SK-N-SH (cell line): ENCODE measurements around the gene MYNN. TPM values are rescaled to one million over a fixed set of nuclear protein-coding genes. Genes with fewer than 3 reads are reported as not detected.

Experiments used
- CTCF ChIA-PET: fragments of 300-600, 350-600 bp; formaldehyde crosslinking; extraction: SDS; loops from one replicate; lab custom pipeline; 2021; lab: Yijun Ruan, JAX
- POLR2A ChIA-PET: fragments of 350-600 bp; sonication (Branson Sonifier 250); formaldehyde crosslinking; extraction: SDS; loops from one replicate; lab custom pipeline; 2020; ENCODE audit warnings: antibody characterized with exemption, inconsistent platforms; lab: Yijun Ruan, JAX
- DNase-seq: peaks from one replicate; pipeline ENCODE4 v3.0.0; 2012
- H2AFZ ChIP-seq: fragments of 200-600 bp; sonication (generic); 2 replicates; pipeline ENCODE4 v1.8.1; 2016; ENCODE audit warnings: antibody characterized with exemption, mild to moderate bottlenecking, low read depth
- H3F3A ChIP-seq: fragments of 200-600 bp; sonication (generic); replicated peaks from 2 replicates; pipeline ENCODE3; 2016; ENCODE audit warnings: antibody characterized with exemption, mild to moderate bottlenecking; ENCODE audit not compliant: insufficient read depth
- H3K27ac ChIP-seq, 2 experiments: fragments of 200-500 bp in 1 of 2; fragments of 200-600 bp in 1 of 2; sonication (Bioruptor generic) in 1 of 2; sonication (generic), shearing (Covaris generic) in 1 of 2; 2 replicates each; pipeline versions ENCODE4 v1.5.1 to v1.6.1; 2014 to 2016; ENCODE audit warnings: low read depth in 2 of 2, inconsistent platforms in 1 of 2, low read length in 1 of 2, mild to moderate bottlenecking in 1 of 2, mixed read lengths in 1 of 2
- H3K27me3 ChIP-seq: fragments of 200-600 bp; sonication (generic), shearing (Covaris generic); 2 replicates; pipeline ENCODE4 v1.6.1; 2016; ENCODE audit warnings: mixed run types; ENCODE audit not compliant: insufficient read depth
- H3K36me3 ChIP-seq, 2 experiments: fragments of 200-500 bp in 1 of 2; fragments of 200-600 bp in 1 of 2; sonication (Bioruptor generic) in 1 of 2; sonication (generic) in 1 of 2; replicated peaks in 1 of 2; 2 replicates each; pipeline versions ENCODE3 to v1.5.1; 2014 to 2016; ENCODE audit warnings: low read length in 1 of 2, mild to moderate bottlenecking in 1 of 2; ENCODE audit not compliant: insufficient read depth in 2 of 2, control insufficient read depth in 1 of 2
- H3K4me1 ChIP-seq, 2 experiments: fragments of 200-500 bp in 1 of 2; fragments of 200-600 bp in 1 of 2; sonication (Bioruptor generic) in 1 of 2; sonication (generic), shearing (Covaris generic) in 1 of 2; 2 replicates each; pipeline versions ENCODE4 v1.5.1 to v1.6.1; 2014 to 2016; ENCODE audit warnings: low read depth in 1 of 2, low read length in 1 of 2, mixed run types in 1 of 2; ENCODE audit not compliant: insufficient read depth in 2 of 2, control insufficient read depth in 1 of 2
- H3K4me2 ChIP-seq: fragments of 200-600 bp; sonication (generic), shearing (Covaris generic); 2 replicates; pipeline ENCODE4 v1.6.1; 2017; ENCODE audit warnings: mixed run types
- H3K4me3 ChIP-seq, 2 experiments: fragments of 200-500 bp in 1 of 2; fragments of 200-600 bp in 1 of 2; sonication (Bioruptor generic) in 1 of 2; sonication (generic), shearing (Covaris generic) in 1 of 2; 2 replicates each; pipeline versions ENCODE4 v1.5.1 to v1.8.1; 2014 to 2016; ENCODE audit warnings: low read depth in 2 of 2, inconsistent platforms in 1 of 2, low read length in 1 of 2, mild to moderate bottlenecking in 1 of 2, mixed read lengths in 1 of 2, moderate library complexity in 1 of 2
- H3K79me2 ChIP-seq: fragments of 200-600 bp; sonication (generic); 2 replicates; pipeline ENCODE4 v1.8.1; 2017; ENCODE audit warnings: mild to moderate bottlenecking; ENCODE audit not compliant: insufficient read depth
- H3K9ac ChIP-seq: fragments of 200-600 bp; sonication (generic); 2 replicates; pipeline ENCODE4 v1.6.1; 2017; ENCODE audit warnings: mixed run types
- H3K9me2 ChIP-seq: fragments of 200-600 bp; sonication (generic); 2 replicates; pipeline ENCODE4 v1.6.1; 2017; ENCODE audit warnings: mixed run types
- H3K9me3 ChIP-seq: fragments of 200-600 bp; sonication (generic); 2 replicates; pipeline ENCODE4 v1.6.1; 2017; ENCODE audit warnings: mixed run types, mild to moderate bottlenecking, moderate library complexity
- H4K20me1 ChIP-seq: fragments of 200-600 bp; sonication (generic); 2 replicates; pipeline ENCODE4 v1.6.1; 2017; ENCODE audit warnings: mild to moderate bottlenecking, mixed run types; ENCODE audit not compliant: insufficient read depth
- CHD2 ChIP-seq: fragments of 150-350 bp; IDR thresholded peaks from 2 replicates; pipeline ENCODE4 v1.6.1; 2018; ENCODE audit warnings: low read length; ENCODE audit not compliant: partially characterized antibody
- CTCF ChIP-seq: fragments of 200-600 bp; sonication (generic); IDR thresholded peaks from 2 replicates; pipeline ENCODE4 v1.6.1; 2017; ENCODE audit warnings: antibody characterized with exemption, mild to moderate bottlenecking, moderate library complexity
- ELF1 ChIP-seq: IDR thresholded peaks from 2 replicates; pipeline ENCODE4 v1.4.0; 2012
- EP300 ChIP-seq, 2 experiments: IDR thresholded peaks; 2 replicates each; pipeline versions ENCODE4 v1.4.0 to v1.6.1; 2012; ENCODE audit warnings: borderline replicate concordance in 1 of 2, low read depth in 1 of 2, low read length in 1 of 2
- FOXJ3 ChIP-seq: sonication (generic); formaldehyde crosslinking; IDR thresholded peaks from 2 replicates; pipeline ENCODE4 v1.5.1; 2020; ENCODE audit warnings: mild to moderate bottlenecking, missing genetic modification reagents
- FOXM1 ChIP-seq: IDR thresholded peaks from 2 replicates; pipeline ENCODE4 v1.4.0; 2012; ENCODE audit warnings: low read depth, mild to moderate bottlenecking
- IRF3 ChIP-seq: fragments of 150-350 bp; IDR thresholded peaks from 2 replicates; pipeline ENCODE4 v1.6.1; 2016; ENCODE audit warnings: mild to moderate bottlenecking, low read depth, low read length
- MEF2A ChIP-seq: IDR thresholded peaks from 2 replicates; pipeline ENCODE4 v1.4.0; 2012; ENCODE audit warnings: low read depth, borderline replicate concordance
- POLR2AphosphoS5 ChIP-seq: IDR thresholded peaks from 2 replicates; pipeline ENCODE4 v1.6.1; 2012; ENCODE audit warnings: low read depth, low read length
- RAD21 ChIP-seq: IDR thresholded peaks from 2 replicates; pipeline ENCODE4 v1.6.1; 2012; ENCODE audit warnings: mild to moderate bottlenecking, low read length
- RCOR1 ChIP-seq: fragments of 150-350 bp; IDR thresholded peaks from 2 replicates; pipeline ENCODE4 v1.6.1; 2017; ENCODE audit warnings: antibody characterized with exemption, low read length
- REST ChIP-seq: IDR thresholded peaks from 2 replicates; pipeline ENCODE4 v1.6.1; 2012; ENCODE audit warnings: mild to moderate bottlenecking, low read depth, low read length, moderate library complexity
- RXRA ChIP-seq: IDR thresholded peaks from 2 replicates; pipeline ENCODE4 v1.4.0; 2012; ENCODE audit warnings: low read depth, mild to moderate bottlenecking, borderline replicate concordance
- TAF1 ChIP-seq: IDR thresholded peaks from 2 replicates; pipeline ENCODE4 v1.6.1; 2012; ENCODE audit warnings: low read depth, mild to moderate bottlenecking, low read length, moderate library complexity, borderline replicate concordance
- WGBS: methylation state at CpG from one replicate; pipeline ENCODE4 v1.1.6; 2017; ENCODE audit warnings: low lambda C conversion rate; 5-methylcytosine and 5-hydroxymethylcytosine counted together
- polyA plus RNA-seq, 3 experiments: library from polyadenylated mRNA; depleted of rRNA; stranded (reverse); fragments of >200 nt; gene quantifications; 2 replicates each; pipeline ENCODE4 v1.2.3, GENCODE V29; 2012

MYNN gene
- polyA plus RNA-seq, 1 of the 3 experiments (the other 2 are of a cell fraction), result 9.7 TPM

DNA sequence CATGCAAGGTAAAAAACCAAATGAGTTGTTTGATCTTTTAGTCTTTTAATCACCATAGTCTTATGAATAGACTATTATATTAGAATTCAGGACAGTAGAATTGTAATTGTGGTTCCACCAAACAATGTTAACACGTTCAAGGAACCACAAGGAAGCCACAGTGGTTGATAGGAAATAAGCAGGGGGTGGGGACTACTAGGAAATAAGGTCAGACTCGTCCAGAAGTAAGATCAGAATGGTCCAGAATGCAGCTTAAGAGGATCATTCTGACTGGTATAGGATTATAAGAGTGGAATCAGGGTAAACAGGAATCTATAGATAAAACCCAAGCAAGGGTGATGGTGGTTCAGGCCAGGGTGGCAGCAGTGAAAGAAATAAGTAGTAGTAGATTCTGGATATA is 7.5 kb downstream of the MYNN start:
- H3K9ac ChIP-seq, result no peak overlapping the region
- H3K4me2 ChIP-seq, result no peak overlapping the region
- no peak overlapping the region for H3K27ac ChIP-seq
- no peak for DNase-seq
- H3K4me3 ChIP-seq, result no peak overlapping the region
- H3F3A ChIP-seq, result peaks cover 5% of the 10 kb centered on the region
- 0 out of 2 replicates have a peak, but pooled peaks cover 3% of the 10 kb centered on the region for H4K20me1 ChIP-seq
- TF ChIP-seq FOXJ3 (CRISPR knock-in tag) (no peak), RAD21 (no peak), FOXM1 (no peak), MEF2A (no peak), CTCF (no peak), EP300 (IDR thresholded peaks at IDR 0.05; ENCODE audit: borderline replicate concordance in 1 of 2, low read depth in 1 of 2, low read length in 1 of 2) (no peak)
- TF ChIP-seq, all 33 proteins: peak for 0
- H2AFZ ChIP-seq, result no peak overlapping the region
- ChIA-PET CTCF (no interaction called here), POLR2A (interaction anchor here (0.6 kb wide), 1 partner anchor 11 kb away, joined by 4 read pairs; no protein-coding TSS in a partner anchor)
- no peaks in the 10 kb centered on the region; a peak in 1 of 4 replicates for H3K4me1 ChIP-seq
- peaks cover 86 to 93% of the 10 kb centered on the region in 2 experiments for H3K36me3 ChIP-seq
- H3K9me2 ChIP-seq, result no peaks in the 10 kb centered on the region
- H3K79me2 ChIP-seq, result peaks cover 43% of the 10 kb centered on the region
- H3K9me3 ChIP-seq, result no peaks in the 10 kb centered on the region
- no peaks in the 10 kb centered on the region for H3K27me3 ChIP-seq
- WGBS, result 76% methylated on average over 2 of the region's 2 CpGs

DNA sequence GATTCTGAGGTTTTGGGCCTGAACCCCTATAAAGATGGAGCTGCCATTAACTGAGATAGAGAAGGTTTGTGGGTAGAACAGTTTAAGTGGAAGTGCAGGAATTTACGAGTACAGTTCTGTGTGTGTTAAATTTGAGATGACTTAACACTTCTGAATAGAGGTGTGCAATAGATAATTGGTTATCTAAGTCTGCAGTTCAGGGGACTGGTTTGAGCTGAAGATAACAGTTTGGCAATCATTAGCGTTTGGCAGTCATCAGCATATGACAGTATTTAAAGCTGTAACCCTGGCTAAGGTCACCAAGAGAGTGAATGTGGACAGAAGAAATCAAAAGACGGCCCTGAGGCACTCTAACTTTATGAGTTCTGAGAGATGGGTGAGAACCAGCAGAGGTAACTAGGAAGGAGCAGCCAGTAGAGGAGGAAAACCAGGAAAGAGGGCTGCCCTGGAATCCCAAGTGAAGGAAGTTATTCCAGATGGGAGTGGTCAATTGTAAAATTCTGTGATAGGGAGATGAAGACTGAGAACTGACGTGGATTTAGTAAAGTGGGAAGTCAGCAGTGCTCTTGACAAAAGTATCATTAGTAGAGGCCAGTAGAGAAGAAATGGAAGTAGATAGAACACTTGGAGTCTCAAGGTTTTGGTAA is 8.1 kb downstream of the MYNN start:
- Histone ChIP-seq H3K4me3 (no peak overlapping the region), H3K4me1 (no peaks in the 10 kb centered on the region; a peak in 1 of 4 replicates), H3F3A (peaks cover 6% of the 10 kb centered on the region), H3K27ac (no peak overlapping the region), H3K9me3 (no peaks in the 10 kb centered on the region), H3K79me2 (peaks cover 37% of the 10 kb centered on the region), H3K9me2 (no peaks in the 10 kb centered on the region), H3K4me2 (no peak overlapping the region), H3K36me3 (peaks cover 87 to 93% of the 10 kb centered on the region in 2 experiments), H3K27me3 (no peaks in the 10 kb centered on the region), H4K20me1 (no peaks in the 10 kb centered on the region), H2AFZ (no peak overlapping the region), H3K9ac (no peak overlapping the region)
- POLR2A ChIA-PET, result interaction anchor here (0.6 kb wide), 1 partner anchor 10 kb away, joined by 4 read pairs; no protein-coding TSS in a partner anchor
- CTCF ChIA-PET, result no interaction called here
- no peak for DNase-seq
- WGBS, result 95% methylated on average over 4 of the region's 4 CpGs
- TF ChIP-seq EP300 (IDR thresholded peaks at IDR 0.05; ENCODE audit: borderline replicate concordance in 1 of 2, low read depth in 1 of 2, low read length in 1 of 2) (no peak), RCOR1 (no peak)

DNA sequence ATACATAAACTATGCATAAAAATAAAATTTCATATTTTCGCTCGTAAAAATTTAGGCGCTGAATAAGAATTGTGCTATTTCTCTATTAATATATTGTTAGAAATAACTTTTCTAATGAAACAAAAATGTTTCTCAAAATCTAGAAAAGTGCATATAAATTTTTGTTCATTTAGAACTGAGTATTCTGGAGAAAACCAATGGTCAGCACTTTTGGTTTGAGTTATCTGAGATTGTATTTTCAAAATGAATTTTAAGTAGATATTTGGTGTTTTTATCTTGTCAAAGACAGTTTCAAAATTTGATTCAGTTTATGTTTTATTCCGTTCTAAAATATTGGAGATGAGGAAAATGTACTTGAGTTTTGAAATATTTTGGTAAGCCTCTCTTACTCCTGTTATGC is 13.9 kb downstream of the MYNN start:
- H4K20me1 ChIP-seq, result no peaks in the 10 kb centered on the region
- H2AFZ ChIP-seq, result no peak overlapping the region
- peaks cover 79 to 93% of the 10 kb centered on the region in 2 experiments for H3K36me3 ChIP-seq
- H3K9ac ChIP-seq, result no peak overlapping the region
- DNase-seq, result no peak
- WGBS, result 94% methylated on average over 4 of the region's 4 CpGs
- no peak overlapping the region for H3K27ac ChIP-seq
- H3K4me2 ChIP-seq, result no peak overlapping the region
- no peak overlapping the region for H3K4me3 ChIP-seq
- H3K9me2 ChIP-seq, result no peaks in the 10 kb centered on the region
- H3F3A ChIP-seq, result peaks cover 21% of the 10 kb centered on the region
- peaks cover 0 to 4% of the 10 kb centered on the region in 2 experiments; a peak in 1 of 4 replicates for H3K4me1 ChIP-seq
- H3K27me3 ChIP-seq, result no peaks in the 10 kb centered on the region
- peaks cover 7% of the 10 kb centered on the region for H3K79me2 ChIP-seq
- no peaks in the 10 kb centered on the region for H3K9me3 ChIP-seq
- ChIA-PET CTCF (no interaction called here), POLR2A (no interaction called here)
- TF ChIP-seq EP300 (IDR thresholded peaks at IDR 0.05; ENCODE audit: borderline replicate concordance in 1 of 2, low read depth in 1 of 2, low read length in 1 of 2), result no peak
- no peak for TF ChIP-seq POLR2AphosphoS5
- TF ChIP-seq FOXJ3 (CRISPR knock-in tag), result no peak
- no peak for TF ChIP-seq RAD21
- TF ChIP-seq ELF1, result no peak
- TF ChIP-seq TAF1, result no peak
- no peak for TF ChIP-seq CHD2
- no peak for TF ChIP-seq REST
- TF ChIP-seq IRF3, result no peak
- TF ChIP-seq RXRA, result no peak
